Osteoblast (primary cell): ENCODE measurements around the gene TECTB. TPM values are rescaled to one million over a fixed set of nuclear protein-coding genes. Genes with fewer than 3 reads are reported as not detected.
A peak's percentile ranks its signal among the peaks of the same experiment; 100 is the strongest.

ENCODE experiments used
- DNase-seq: peaks from one replicate; pipeline ENCODE4 v3.0.0; 2011; ENCODE audit warnings: low spot score, mixed read lengths; ENCODE audit not compliant: insufficient read length; ENCODE audit errors: missing footprints
- H2AFZ ChIP-seq: 2 replicates; pipeline ENCODE4 v1.6.0; 2011; ENCODE audit warnings: mild to moderate bottlenecking, low read length
- H3K27ac ChIP-seq: 2 replicates; pipeline ENCODE4 v1.5.1; 2011; ENCODE audit warnings: mild to moderate bottlenecking, low read depth, low read length, moderate library complexity
- H3K27me3 ChIP-seq: 2 replicates; pipeline ENCODE4 v1.6.0; 2012; ENCODE audit warnings: mild to moderate bottlenecking, control low read depth, inconsistent platforms, low read length, moderate library complexity; ENCODE audit not compliant: insufficient read depth
- H3K36me3 ChIP-seq: 2 replicates; pipeline ENCODE4 v1.5.1; 2011; ENCODE audit warnings: mild to moderate bottlenecking, low read length, control low read depth, moderate library complexity; ENCODE audit not compliant: insufficient read depth
- H3K4me1 ChIP-seq: 2 replicates; pipeline ENCODE4 v1.5.1; 2011; ENCODE audit warnings: mild to moderate bottlenecking, low read length, control low read depth, moderate library complexity; ENCODE audit not compliant: insufficient read depth
- H3K4me2 ChIP-seq: 2 replicates; pipeline ENCODE4 v1.6.0; 2011; ENCODE audit warnings: mild to moderate bottlenecking, low read length; ENCODE audit not compliant: insufficient read depth
- H3K4me3 ChIP-seq: fragments of 200-600 bp; sonication (generic); 3 replicates; pipeline ENCODE4 v1.5.1; 2012; ENCODE audit warnings: mild to moderate bottlenecking, low read length, inconsistent platforms; ENCODE audit not compliant: insufficient read depth
- H3K79me2 ChIP-seq: 2 replicates; pipeline ENCODE4 v1.6.0; 2012; ENCODE audit warnings: mild to moderate bottlenecking, low read length, control low read depth, inconsistent platforms; ENCODE audit not compliant: insufficient read depth
- H3K9me3 ChIP-seq: 2 replicates; pipeline ENCODE4 v1.5.1; 2011; ENCODE audit warnings: low read depth, low read length, control low read depth
- H4K20me1 ChIP-seq: 2 replicates; pipeline ENCODE4 v1.6.0; 2012; ENCODE audit warnings: mild to moderate bottlenecking, low read length, control low read depth; ENCODE audit not compliant: insufficient read depth
- total RNA-seq: library from RNA; depleted of rRNA; stranded (reverse); fragments of >200 nt; gene quantifications from 2 replicates; pipeline ENCODE4 v1.2.3, GENCODE V29; 2012
- TF ChIP-seq, protein P1 (sequence below): IDR thresholded peaks from 2 replicates; pipeline ENCODE4 v1.5.1; 2011; ENCODE audit warnings: mild to moderate bottlenecking, low read depth, low read length, moderate library complexity; ENCODE audit errors: extremely low read depth

Gene TECTB
- total RNA-seq, 1 donor: not detected

DNA sequence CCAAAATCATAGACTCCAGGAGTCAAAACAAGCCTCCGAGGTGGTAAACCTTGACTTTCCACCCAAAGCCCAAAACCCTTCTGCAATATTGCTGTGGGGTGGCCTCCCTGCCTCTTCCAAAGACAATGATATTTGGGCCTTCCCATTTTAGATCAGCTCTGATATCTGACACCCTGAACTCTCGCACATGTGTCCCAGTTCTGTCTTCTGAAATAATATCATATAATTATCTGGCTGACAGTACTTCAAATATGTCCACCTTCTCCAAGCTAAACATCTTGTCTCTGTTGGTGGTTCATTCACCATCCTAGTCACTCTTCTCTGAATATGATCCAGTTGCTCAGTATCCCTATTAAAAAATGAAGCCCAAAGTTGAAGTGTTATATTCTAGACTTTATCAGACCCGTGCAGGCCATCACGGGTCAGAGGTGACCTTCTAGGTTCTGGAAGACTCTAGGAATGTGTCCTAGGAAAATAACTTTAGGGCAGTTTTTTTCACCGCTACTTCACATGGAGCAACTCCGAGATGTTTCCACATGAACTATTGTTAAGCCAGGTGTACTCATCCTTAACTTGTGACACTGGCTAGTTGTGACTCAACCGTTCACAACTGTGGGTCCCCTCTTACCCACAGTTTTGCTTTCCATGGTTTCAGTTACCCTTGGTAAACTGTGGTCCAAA is 6.3 kb downstream of the TECTB start:
- H3K4me3 ChIP-seq: no peak overlapping the region
- no peaks in the 10 kb centered on the region for H3K36me3 ChIP-seq
- TF ChIP-seq, protein P1, sequence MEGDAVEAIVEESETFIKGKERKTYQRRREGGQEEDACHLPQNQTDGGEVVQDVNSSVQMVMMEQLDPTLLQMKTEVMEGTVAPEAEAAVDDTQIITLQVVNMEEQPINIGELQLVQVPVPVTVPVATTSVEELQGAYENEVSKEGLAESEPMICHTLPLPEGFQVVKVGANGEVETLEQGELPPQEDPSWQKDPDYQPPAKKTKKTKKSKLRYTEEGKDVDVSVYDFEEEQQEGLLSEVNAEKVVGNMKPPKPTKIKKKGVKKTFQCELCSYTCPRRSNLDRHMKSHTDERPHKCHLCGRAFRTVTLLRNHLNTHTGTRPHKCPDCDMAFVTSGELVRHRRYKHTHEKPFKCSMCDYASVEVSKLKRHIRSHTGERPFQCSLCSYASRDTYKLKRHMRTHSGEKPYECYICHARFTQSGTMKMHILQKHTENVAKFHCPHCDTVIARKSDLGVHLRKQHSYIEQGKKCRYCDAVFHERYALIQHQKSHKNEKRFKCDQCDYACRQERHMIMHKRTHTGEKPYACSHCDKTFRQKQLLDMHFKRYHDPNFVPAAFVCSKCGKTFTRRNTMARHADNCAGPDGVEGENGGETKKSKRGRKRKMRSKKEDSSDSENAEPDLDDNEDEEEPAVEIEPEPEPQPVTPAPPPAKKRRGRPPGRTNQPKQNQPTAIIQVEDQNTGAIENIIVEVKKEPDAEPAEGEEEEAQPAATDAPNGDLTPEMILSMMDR: no peak
- H3K27ac ChIP-seq: no peak overlapping the region
- no peaks in the 10 kb centered on the region for H3K27me3 ChIP-seq
- H4K20me1 ChIP-seq: no peaks in the 10 kb centered on the region
- H3K4me2 ChIP-seq: no peak overlapping the region
- no peaks in the 10 kb centered on the region for H3K79me2 ChIP-seq
- no peak for DNase-seq
- H3K9me3 ChIP-seq: no peaks in the 10 kb centered on the region
- H2AFZ ChIP-seq: no peak overlapping the region
- H3K4me1 ChIP-seq: peaks cover 14% of the 10 kb centered on the region

DNA sequence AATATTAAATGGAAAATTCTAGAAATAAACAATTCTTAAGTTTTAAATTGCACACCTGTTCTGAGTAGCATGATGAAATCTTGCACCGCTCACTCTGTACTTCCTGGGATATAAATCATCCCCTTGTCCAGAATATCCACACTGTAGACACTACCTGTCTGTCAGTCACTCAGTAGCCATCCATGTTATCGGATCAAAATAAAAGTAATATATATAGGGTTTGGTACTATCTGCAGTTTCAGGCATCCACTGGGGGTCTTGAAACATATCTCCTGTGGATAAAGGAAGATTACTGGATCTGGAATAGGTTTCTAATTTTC is 6.8 kb downstream of the TECTB start:
- Histone ChIP-seq H3K4me3 (no peak overlapping the region), H2AFZ (no peak overlapping the region), H3K4me1 (peaks cover 14% of the 10 kb centered on the region), H3K79me2 (no peaks in the 10 kb centered on the region), H3K27ac (no peak overlapping the region), H3K4me2 (no peak overlapping the region), H3K9me3 (no peaks in the 10 kb centered on the region), H3K36me3 (no peaks in the 10 kb centered on the region), H3K27me3 (no peaks in the 10 kb centered on the region), H4K20me1 (no peaks in the 10 kb centered on the region)
- no peak for DNase-seq
- TF ChIP-seq, protein P1: no peak

DNA sequence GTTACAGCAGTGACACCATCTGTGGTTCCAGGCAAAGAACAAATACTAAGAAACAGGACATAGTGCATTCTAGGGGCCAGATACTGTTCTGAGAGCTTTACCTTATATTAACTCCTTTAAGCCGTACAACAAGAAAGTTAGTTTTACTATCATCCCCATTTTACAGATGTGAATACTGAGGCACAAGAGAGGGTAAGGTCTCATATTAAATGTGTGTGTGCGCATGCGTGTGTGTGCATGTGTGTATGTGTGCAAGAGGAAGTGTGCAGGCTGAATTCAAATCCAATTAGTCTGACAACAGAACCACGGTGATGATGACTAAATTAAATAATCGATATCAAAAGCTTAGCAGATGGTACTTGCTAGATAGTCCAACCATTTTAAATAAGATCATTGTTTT is 11.0 kb downstream of the TECTB start:
- Histone ChIP-seq H3K4me3 (no peak overlapping the region), H3K27ac (no peak overlapping the region), H3K9me3 (no peaks in the 10 kb centered on the region), H2AFZ (no peak overlapping the region), H4K20me1 (no peaks in the 10 kb centered on the region), H3K36me3 (no peaks in the 10 kb centered on the region), H3K4me1 (peaks cover 12% of the 10 kb centered on the region), H3K27me3 (no peaks in the 10 kb centered on the region), H3K4me2 (no peak overlapping the region), H3K79me2 (no peaks in the 10 kb centered on the region)
- TF ChIP-seq, protein P1: no peak
- no peak for DNase-seq

DNA sequence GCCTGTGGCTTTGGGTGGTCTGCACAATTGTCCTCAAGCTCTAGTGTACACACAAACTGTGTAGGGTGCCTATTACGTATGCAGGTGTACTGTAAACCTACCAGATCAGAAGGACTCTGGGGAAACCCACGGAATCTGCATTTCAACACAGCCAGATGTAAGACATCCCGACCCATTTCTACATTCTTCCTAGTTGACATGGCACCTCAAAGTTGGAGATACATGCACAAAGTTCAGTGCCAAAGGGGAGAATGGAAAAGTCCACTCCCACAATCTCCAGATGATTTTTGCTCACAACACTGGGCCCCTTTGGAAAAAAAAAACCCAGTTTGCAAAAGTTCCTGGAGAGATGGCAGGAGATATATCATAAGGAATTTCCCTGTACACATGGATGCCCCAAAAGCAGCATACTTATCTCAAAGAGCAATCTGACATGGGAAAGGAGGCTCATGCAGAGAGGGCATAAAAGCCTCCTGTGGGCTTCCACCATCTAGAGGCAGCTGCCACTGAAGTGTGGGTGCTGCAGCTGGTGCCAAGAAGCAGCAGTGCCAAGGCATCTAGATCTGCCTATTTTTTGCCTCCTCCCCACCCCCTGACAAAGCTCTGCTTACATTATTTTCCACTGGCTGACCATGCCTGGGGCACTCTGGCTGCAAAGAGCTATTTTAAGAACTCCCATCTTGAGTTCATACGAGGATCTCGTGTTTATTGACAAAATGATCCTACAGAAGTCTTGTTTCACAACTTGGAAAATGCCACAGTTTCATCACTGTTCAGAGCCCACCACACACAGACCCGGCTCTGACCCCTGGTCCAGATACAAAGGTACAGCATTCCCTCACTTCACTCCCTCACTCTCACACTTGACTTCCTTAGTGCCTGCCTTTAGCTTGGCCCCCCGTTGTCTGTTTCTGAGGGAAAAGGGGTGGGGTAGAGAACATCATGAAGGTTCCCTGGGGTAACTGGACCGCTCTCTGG is 12.9 kb downstream of the TECTB start:
- H3K36me3 ChIP-seq: no peaks in the 10 kb centered on the region
- no peak for DNase-seq
- H3K27me3 ChIP-seq: no peaks in the 10 kb centered on the region
- TF ChIP-seq, protein P1: no peak
- no peak overlapping the region for H3K27ac ChIP-seq
- H4K20me1 ChIP-seq: no peaks in the 10 kb centered on the region
- H3K9me3 ChIP-seq: no peaks in the 10 kb centered on the region
- no peak overlapping the region for H3K4me3 ChIP-seq
- peaks cover 12% of the 10 kb centered on the region for H3K4me1 ChIP-seq
- H3K4me2 ChIP-seq: no peak overlapping the region
- no peaks in the 10 kb centered on the region for H3K79me2 ChIP-seq
- H2AFZ ChIP-seq: peak overlapping the region; percentile 73
